Measurements from ENCODE around the gene ADARB2. TPM values are rescaled to one million over a fixed set of nuclear protein-coding genes. Genes with fewer than 3 reads are reported as not detected.

ADARB2 gene
- total and polyA plus RNA-seq, 4 donors, result 0.55 to 0.70 (median 0.59) TPM; not detected in 1

GRCh38 chr10:1483246-1483645 is 254.1 kb downstream of the ADARB2 start:
- H3K36me3 ChIP-seq (ENCODE audit: control insufficient read depth in 4 of 4, insufficient read depth in 3 of 4, low read depth in 1 of 4, low read length in 3 of 4), result no peaks in the 10 kb centered on the region
- WGBS, result 49% methylated on average over 10 of the region's 10 CpGs

More at GRCh38 chr10:1483246-1483645, 254.1 kb downstream of the ADARB2 start:
- peaks cover 0 to 7% (median 0%) of the 10 kb centered on the region in 4 donors for H3K27me3 ChIP-seq (ENCODE audit: control insufficient read depth in 4 of 4, insufficient read depth in 4 of 4, low read length in 3 of 4)
- H3K27ac ChIP-seq (ENCODE audit: low read depth in 1 of 2, low read length in 2 of 2), result no peak overlapping the region
- no peak overlapping the region for H3K9ac ChIP-seq (ENCODE audit: low read depth in 1 of 2, low read length in 2 of 2)
- no peak overlapping the region for H3K4me3 ChIP-seq (ENCODE audit: low read depth in 1 of 3, low read length in 3 of 3)
- H3K9me3 ChIP-seq (ENCODE audit: control insufficient read depth in 4 of 4, low read length in 3 of 4), result peaks cover 0 to 2% (median 0%) of the 10 kb centered on the region in 4 donors
- TF ChIP-seq EGR1 (IDR thresholded peaks at IDR 0.05; ENCODE audit: low read depth in 2 of 2) (no peak), SP1 (IDR thresholded peaks at IDR 0.05) (no peak), JUND (IDR thresholded peaks at IDR 0.05) (no peak), RAD21 (IDR thresholded peaks at IDR 0.05) (no peak), TAF1 (conservative IDR thresholded peaks at IDR 0.05) (no peak), FOXA1 (IDR thresholded peaks at IDR 0.05) (no peak), YY1 (IDR thresholded peaks at IDR 0.05) (no peak), HNF4A (conservative IDR thresholded peaks at IDR 0.05) (no peak), RXRA (IDR thresholded peaks at IDR 0.05) (no peak), NR2F2 (IDR thresholded peaks at IDR 0.05) (no peak), REST (IDR thresholded peaks at IDR 0.05) (no peak), GABPA (IDR thresholded peaks at IDR 0.05 in 1 of 2, conservative IDR thresholded peaks at IDR 0.05 in 1 of 2) (no peak), ZBTB33 (IDR thresholded peaks at IDR 0.05) (no peak), FOXA2 (IDR thresholded peaks at IDR 0.05) (no peak), HNF4G (IDR thresholded peaks at IDR 0.05) (no peak)
- TF ChIP-seq, protein P1, sequence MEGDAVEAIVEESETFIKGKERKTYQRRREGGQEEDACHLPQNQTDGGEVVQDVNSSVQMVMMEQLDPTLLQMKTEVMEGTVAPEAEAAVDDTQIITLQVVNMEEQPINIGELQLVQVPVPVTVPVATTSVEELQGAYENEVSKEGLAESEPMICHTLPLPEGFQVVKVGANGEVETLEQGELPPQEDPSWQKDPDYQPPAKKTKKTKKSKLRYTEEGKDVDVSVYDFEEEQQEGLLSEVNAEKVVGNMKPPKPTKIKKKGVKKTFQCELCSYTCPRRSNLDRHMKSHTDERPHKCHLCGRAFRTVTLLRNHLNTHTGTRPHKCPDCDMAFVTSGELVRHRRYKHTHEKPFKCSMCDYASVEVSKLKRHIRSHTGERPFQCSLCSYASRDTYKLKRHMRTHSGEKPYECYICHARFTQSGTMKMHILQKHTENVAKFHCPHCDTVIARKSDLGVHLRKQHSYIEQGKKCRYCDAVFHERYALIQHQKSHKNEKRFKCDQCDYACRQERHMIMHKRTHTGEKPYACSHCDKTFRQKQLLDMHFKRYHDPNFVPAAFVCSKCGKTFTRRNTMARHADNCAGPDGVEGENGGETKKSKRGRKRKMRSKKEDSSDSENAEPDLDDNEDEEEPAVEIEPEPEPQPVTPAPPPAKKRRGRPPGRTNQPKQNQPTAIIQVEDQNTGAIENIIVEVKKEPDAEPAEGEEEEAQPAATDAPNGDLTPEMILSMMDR (IDR thresholded peaks at IDR 0.05; ENCODE audit: low read depth, low read length, missing input control), result no peak
- TF ChIP-seq, protein P2, sequence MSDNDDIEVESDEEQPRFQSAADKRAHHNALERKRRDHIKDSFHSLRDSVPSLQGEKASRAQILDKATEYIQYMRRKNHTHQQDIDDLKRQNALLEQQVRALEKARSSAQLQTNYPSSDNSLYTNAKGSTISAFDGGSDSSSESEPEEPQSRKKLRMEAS (IDR thresholded peaks at IDR 0.05), result no peak
- TF ChIP-seq, protein P3, sequence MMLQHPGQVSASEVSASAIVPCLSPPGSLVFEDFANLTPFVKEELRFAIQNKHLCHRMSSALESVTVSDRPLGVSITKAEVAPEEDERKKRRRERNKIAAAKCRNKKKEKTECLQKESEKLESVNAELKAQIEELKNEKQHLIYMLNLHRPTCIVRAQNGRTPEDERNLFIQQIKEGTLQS (IDR thresholded peaks at IDR 0.05), result no peak
- no peaks in the 10 kb centered on the region for H3K4me1 ChIP-seq (ENCODE audit: control insufficient read depth in 4 of 4, insufficient read depth in 4 of 4, low read length in 3 of 4)
- DNase-seq (ENCODE audit: low spot score), result no peak
